HepG2 (cell line): ENCODE measurements around the gene BLMH. TPM values are rescaled to one million over a fixed set of nuclear protein-coding genes. Genes with fewer than 3 reads are reported as not detected.
A peak's percentile ranks its signal among the peaks of the same experiment; 100 is the strongest.

Experiments
- BCLAF1 ChIP-seq: fragments of 450-650 bp; IDR thresholded peaks from 2 replicates; pipeline ENCODE4 v1.6.1; 2017; ENCODE audit warnings: mild to moderate bottlenecking
- KLF16 ChIP-seq, 2 experiments: sonication (generic) in 1 of 2; formaldehyde crosslinking in 1 of 2; IDR thresholded peaks; 2 replicates each; pipeline versions ENCODE4 v1.6.1 to v1.8.0; 2016 to 2023; ENCODE audit warnings: missing genetic modification reagents in 2 of 2, missing compliant biosample characterization in 1 of 2
- MED1 ChIP-seq: sonication (generic); formaldehyde crosslinking; IDR thresholded peaks from 2 replicates; pipeline ENCODE4 v1.4.0; 2020; ENCODE audit warnings: missing genetic modification reagents
- RAD51 ChIP-seq: fragments of 450-650 bp; IDR thresholded peaks from 2 replicates; pipeline ENCODE4 v1.6.1; 2016; ENCODE audit warnings: borderline replicate concordance
- SP2 ChIP-seq: sonication (generic); formaldehyde crosslinking; IDR thresholded peaks from 2 replicates; pipeline ENCODE4 v1.5.1; 2020; ENCODE audit warnings: mild to moderate bottlenecking, missing genetic modification reagents
- SRF ChIP-seq: IDR thresholded peaks from 2 replicates; pipeline ENCODE4 v1.6.1; 2011; ENCODE audit warnings: mild to moderate bottlenecking, low read depth, low read length, moderate library complexity
- TEAD2 ChIP-seq: sonication (generic); formaldehyde crosslinking; IDR thresholded peaks from 2 replicates; pipeline ENCODE4 v1.9.0; 2021; ENCODE audit warnings: missing genetic modification reagents
- ZBTB1 ChIP-seq: sonication (generic); formaldehyde crosslinking; IDR thresholded peaks from 2 replicates; pipeline ENCODE4 v1.4.0; 2020; ENCODE audit warnings: missing genetic modification reagents, borderline replicate concordance
- ZBTB38 ChIP-seq: sonication (generic); formaldehyde crosslinking; IDR thresholded peaks from 2 replicates; pipeline ENCODE4 v1.5.1; 2020; ENCODE audit warnings: mild to moderate bottlenecking, missing genetic modification reagents
- ZBTB7B ChIP-seq: sonication (generic); formaldehyde crosslinking; IDR thresholded peaks from 2 replicates; pipeline ENCODE4 v1.4.0; 2020; ENCODE audit warnings: missing genetic modification reagents
- ZKSCAN1 ChIP-seq: fragments of 150-350 bp; IDR thresholded peaks from 2 replicates; pipeline ENCODE4 v1.6.1; 2014; ENCODE audit warnings: low read length
- ZNF224 ChIP-seq: sonication (generic); formaldehyde crosslinking; IDR thresholded peaks from 2 replicates; pipeline ENCODE4 v1.5.0; 2020; ENCODE audit warnings: mild to moderate bottlenecking, missing genetic modification reagents
- ZNF326 ChIP-seq: sonication (generic); formaldehyde crosslinking; IDR thresholded peaks from 2 replicates; pipeline ENCODE4 v1.4.0; 2020; ENCODE audit warnings: missing genetic modification reagents, borderline replicate concordance
- ZNF496 ChIP-seq: sonication (generic); formaldehyde crosslinking; IDR thresholded peaks from 2 replicates; pipeline ENCODE4 v1.8.1; 2023; ENCODE audit warnings: mild to moderate bottlenecking, moderate library complexity, missing genetic modification reagents; ENCODE audit not compliant: insufficient replicate concordance
- ZNF7 ChIP-seq: IDR thresholded peaks from 2 replicates; pipeline ENCODE4 v1.6.1; 2016; ENCODE audit warnings: missing biosample characterization, missing genetic modification reagents
- ZNF841 ChIP-seq: sonication (generic); formaldehyde crosslinking; IDR thresholded peaks from 2 replicates; pipeline ENCODE4 v1.8.1; 2023; ENCODE audit warnings: missing genetic modification reagents, borderline replicate concordance
- ZNF850 ChIP-seq: sonication (generic); formaldehyde crosslinking; conservative IDR thresholded peaks from 2 replicates; pipeline ENCODE4 v1.9.0; 2021; ENCODE audit warnings: mild to moderate bottlenecking, missing genetic modification reagents
- ZSCAN25 ChIP-seq: sonication (generic); formaldehyde crosslinking; IDR thresholded peaks from 2 replicates; pipeline ENCODE4 v1.8.0; 2022; ENCODE audit warnings: mild to moderate bottlenecking, missing genetic modification reagents
- polyA plus RNA-seq, 8 experiments: library from polyadenylated mRNA; depleted of rRNA in 3 of 8; stranded (reverse) in 7 of 8; unstranded in 1 of 8; fragments of >200 nt; fragmentation: Illumina TruSeq in 4 of 8; extraction: Trizol in 4 of 8; gene quantifications; 2 replicates each; pipeline versions ENCODE4 v1.2.1 to v1.2.3, GENCODE V29; 2011 to 2016; ENCODE audit warnings: low read depth in 4 of 8, missing spikeins in 1 of 8, mixed read lengths in 1 of 8; ENCODE audit not compliant: insufficient read depth in 1 of 8
- total RNA-seq, 5 experiments: library from RNA; depleted of rRNA; stranded (reverse); fragments of >200 nt; fragmentation: Illumina TruSeq; extraction: Trizol; gene quantifications; 2 replicates each; pipeline ENCODE4 v1.2.3, GENCODE V29; 2016; ENCODE audit warnings: low read depth in 1 of 5
- TF ChIP-seq, protein P1 (sequence below): IDR thresholded peaks from 2 replicates; pipeline ENCODE4 v1.6.1; 2016; ENCODE audit warnings: low read depth
- TF ChIP-seq, protein P2 (sequence below), 2 experiments: fragments of 450-650 bp in 1 of 2; sonication (generic) in 1 of 2; formaldehyde crosslinking; IDR thresholded peaks; 2 replicates each; pipeline versions ENCODE4 v1.5.0 to v1.8.0; 2020 to 2022; ENCODE audit warnings: mild to moderate bottlenecking in 1 of 2, missing genetic modification reagents in 1 of 2
- TF ChIP-seq, protein P3 (sequence below): sonication (generic); formaldehyde crosslinking; IDR thresholded peaks from 2 replicates; pipeline ENCODE4 v1.9.0; 2021; ENCODE audit warnings: missing genetic modification reagents, mild to moderate bottlenecking, borderline replicate concordance
- TF ChIP-seq, protein P4 (sequence below): conservative IDR thresholded peaks from 2 replicates; pipeline ENCODE4 v1.6.1; 2018; ENCODE audit warnings: missing genetic modification reagents

Gene BLMH
- total and polyA plus RNA-seq, 2 of the 13 experiments (the other 11 are each of a cell fraction or from before 2014, with no cell fraction given) = 12.1 to 41.0 TPM

DNA sequence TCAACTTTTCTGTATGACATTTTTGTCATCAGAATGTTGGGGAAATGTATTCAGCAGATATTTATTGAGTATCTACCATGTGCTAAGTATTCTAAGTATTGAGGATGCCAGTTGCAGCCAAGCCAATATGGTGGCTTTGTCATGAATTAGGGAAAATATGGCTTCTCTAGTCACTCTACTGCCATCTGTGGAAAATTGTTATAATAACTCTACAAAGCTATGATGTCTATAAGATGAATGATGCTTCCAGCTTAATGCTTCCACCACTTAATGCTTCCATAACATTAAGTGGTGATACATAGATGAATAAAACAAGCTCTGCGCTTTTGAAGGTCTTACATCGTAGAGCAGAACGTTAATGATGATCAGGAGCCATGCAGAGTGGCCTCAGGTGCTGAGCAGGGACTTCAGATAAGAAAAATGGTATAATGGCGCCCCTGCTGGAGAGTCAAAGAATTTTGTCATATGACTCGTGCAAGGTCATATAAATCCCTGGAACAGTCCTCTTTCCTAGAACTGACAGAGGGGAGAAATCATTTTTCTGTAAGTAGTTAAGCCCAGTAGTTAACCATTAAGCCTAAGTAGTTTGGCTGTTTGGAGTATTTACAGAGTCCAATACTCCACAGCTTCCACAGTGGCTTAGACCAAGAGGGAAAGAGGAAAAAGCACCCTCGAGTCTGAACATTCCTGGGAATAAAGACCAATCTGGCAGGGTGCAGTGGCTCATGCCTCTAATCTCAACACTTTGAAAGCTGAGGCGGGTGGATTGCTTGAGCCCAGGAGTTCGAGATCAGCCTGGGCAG lies 44.8 kb upstream of the BLMH start (continued):
- TF ChIP-seq, protein P1, sequence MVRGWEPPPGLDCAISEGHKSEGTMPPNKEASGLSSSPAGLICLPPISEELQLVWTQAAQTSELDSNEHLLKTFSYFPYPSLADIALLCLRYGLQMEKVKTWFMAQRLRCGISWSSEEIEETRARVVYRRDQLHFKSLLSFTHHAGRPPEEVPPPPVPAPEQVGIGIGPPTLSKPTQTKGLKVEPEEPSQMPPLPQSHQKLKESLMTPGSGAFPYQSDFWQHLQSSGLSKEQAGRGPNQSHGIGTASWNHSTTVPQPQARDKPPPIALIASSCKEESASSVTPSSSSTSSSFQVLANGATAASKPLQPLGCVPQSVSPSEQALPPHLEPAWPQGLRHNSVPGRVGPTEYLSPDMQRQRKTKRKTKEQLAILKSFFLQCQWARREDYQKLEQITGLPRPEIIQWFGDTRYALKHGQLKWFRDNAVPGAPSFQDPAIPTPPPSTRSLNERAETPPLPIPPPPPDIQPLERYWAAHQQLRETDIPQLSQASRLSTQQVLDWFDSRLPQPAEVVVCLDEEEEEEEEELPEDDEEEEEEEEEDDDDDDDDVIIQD (CRISPR knock-in tag) = no peak; the same call in 1 of the 2 replicates
- TF ChIP-seq SP2 (CRISPR knock-in tag) = no peak
- TF ChIP-seq, protein P2, sequence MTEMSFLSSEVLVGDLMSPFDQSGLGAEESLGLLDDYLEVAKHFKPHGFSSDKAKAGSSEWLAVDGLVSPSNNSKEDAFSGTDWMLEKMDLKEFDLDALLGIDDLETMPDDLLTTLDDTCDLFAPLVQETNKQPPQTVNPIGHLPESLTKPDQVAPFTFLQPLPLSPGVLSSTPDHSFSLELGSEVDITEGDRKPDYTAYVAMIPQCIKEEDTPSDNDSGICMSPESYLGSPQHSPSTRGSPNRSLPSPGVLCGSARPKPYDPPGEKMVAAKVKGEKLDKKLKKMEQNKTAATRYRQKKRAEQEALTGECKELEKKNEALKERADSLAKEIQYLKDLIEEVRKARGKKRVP (CRISPR knock-in tag; IDR thresholded peaks at IDR 0.05) = peak in 1 of 2 experiments; percentile 48; a peak in 1 of 4 replicates
- TF ChIP-seq, protein P3, sequence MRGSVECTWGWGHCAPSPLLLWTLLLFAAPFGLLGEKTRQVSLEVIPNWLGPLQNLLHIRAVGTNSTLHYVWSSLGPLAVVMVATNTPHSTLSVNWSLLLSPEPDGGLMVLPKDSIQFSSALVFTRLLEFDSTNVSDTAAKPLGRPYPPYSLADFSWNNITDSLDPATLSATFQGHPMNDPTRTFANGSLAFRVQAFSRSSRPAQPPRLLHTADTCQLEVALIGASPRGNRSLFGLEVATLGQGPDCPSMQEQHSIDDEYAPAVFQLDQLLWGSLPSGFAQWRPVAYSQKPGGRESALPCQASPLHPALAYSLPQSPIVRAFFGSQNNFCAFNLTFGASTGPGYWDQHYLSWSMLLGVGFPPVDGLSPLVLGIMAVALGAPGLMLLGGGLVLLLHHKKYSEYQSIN (CRISPR knock-in tag) = no peak
- TF ChIP-seq ZBTB7B (CRISPR knock-in tag) = no peak; the same call in 1 of the 2 replicates
- no peak for TF ChIP-seq ZNF841
- no peak for TF ChIP-seq ZKSCAN1
- no peak for TF ChIP-seq ZNF7 (CRISPR knock-in tag)
- peak in 1 of 2 experiments; percentile 86; a peak in 1 of 4 replicates for TF ChIP-seq KLF16 (CRISPR knock-in tag; IDR thresholded peaks at IDR 0.05)
- no peak for TF ChIP-seq SRF
- TF ChIP-seq, protein P4, sequence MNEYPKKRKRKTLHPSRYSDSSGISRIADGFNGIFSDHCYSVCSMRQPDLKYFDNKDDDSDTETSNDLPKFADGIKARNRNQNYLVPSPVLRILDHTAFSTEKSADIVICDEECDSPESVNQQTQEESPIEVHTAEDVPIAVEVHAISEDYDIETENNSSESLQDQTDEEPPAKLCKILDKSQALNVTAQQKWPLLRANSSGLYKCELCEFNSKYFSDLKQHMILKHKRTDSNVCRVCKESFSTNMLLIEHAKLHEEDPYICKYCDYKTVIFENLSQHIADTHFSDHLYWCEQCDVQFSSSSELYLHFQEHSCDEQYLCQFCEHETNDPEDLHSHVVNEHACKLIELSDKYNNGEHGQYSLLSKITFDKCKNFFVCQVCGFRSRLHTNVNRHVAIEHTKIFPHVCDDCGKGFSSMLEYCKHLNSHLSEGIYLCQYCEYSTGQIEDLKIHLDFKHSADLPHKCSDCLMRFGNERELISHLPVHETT = no peak
- TF ChIP-seq ZNF224 (CRISPR knock-in tag) = no peak
- TF ChIP-seq ZNF850 = 0 out of 2 replicates have a peak, but pooled peaks have one; percentile 27
- TF ChIP-seq ZBTB1 (CRISPR knock-in tag) = no peak
- TF ChIP-seq ZNF326 = no peak
- TF ChIP-seq ZBTB38 (CRISPR knock-in tag) = no peak
- TF ChIP-seq MED1 = peak; percentile 76
- TF ChIP-seq ZNF496 (CRISPR knock-in tag) = no peak
- TF ChIP-seq ZSCAN25 (CRISPR knock-in tag) = no peak
- TF ChIP-seq TEAD2 (CRISPR knock-in tag) = no peak
- TF ChIP-seq BCLAF1 = no peak
- no peak for TF ChIP-seq RAD51
